ENCODE data around the gene KCNJ15.
A peak's percentile ranks its signal among the peaks of the same experiment; 100 is the strongest.

Gene KCNJ15

DNA sequence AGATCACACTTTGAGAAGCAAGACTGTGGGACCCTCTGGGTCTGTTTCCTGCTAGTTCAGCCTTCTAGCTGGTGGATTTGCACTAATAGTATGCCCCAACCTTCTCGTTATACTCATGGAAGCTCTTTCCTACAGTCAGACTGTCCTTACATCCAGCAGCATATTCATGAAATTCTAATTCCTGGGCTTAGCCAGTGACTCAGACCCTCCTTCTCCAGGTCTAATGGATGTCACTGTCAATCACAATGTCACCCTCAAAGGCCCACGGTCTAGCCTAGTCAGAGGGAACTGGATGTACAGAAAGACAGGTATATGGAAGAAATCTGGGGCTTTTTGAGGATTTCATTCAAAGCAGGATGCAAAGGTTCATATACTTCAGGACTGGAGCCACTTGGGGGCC is 72.4 kb downstream of the KCNJ15 start:
- DNase-seq: no peak

DNA sequence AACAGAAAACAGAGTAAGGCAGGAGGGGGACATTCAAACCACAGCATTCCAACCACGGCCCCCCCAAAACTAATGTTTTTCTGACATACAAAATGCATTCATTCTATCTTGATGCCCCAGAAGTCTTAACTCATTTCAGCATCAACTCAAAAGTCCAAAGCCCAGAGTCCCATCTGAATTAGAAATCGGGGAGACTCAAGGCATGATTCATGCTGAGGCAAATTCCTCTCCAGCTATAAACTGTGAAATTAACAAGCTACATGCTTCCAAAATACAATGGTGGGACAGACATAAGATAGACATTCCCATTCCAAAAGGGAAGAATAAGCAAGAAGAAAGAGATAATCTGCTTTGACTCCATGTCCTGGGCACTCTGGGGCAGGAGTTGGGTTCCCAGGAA is 73.9 kb downstream of the KCNJ15 start:
- DNase-seq: no peak

DNA sequence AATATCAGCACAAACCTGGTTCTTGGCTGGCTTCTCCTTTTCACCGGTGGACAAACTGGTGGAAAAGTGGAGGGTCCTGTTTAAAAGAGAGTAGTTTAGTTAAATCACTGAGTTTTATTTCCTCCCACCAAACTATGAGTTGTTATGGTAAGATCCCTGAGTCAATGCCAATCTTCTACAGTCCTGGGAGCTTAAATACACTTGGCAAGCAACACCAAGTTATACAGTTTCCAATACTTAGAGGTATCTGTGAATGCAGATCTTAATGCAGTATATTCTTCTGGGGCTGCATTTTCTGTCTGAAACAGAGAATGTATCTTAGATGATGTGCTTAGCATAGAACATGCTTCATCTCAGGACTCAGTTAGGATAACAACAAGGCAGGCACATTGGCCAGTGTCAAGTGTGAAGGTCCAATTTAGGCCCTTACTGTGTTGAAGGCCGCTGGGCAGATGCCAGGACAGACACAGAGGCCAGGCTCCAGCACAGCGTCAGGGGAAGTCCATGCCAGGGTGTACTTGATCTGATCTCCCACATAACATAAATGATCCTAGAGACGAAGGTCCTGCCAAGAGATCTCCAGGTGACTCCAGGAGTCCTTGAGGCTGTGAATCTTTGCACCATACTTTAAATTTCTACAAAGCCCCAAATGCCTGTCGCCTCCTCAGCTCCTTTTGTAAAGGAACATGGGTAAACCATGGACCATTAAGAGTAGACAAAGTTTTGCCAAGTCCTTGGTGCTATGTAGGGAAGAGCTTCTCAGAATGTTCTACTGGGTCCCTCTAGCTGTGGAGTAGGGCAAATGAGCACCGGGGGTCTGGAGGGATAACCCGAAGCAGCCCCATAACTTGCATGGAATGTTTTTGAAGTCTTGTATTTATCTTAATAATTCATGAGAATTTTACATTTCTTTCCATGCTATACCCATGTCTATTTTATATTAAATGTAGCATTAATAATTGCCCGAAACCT is 76.8 kb downstream of the KCNJ15 start:
- no peak for DNase-seq

DNA sequence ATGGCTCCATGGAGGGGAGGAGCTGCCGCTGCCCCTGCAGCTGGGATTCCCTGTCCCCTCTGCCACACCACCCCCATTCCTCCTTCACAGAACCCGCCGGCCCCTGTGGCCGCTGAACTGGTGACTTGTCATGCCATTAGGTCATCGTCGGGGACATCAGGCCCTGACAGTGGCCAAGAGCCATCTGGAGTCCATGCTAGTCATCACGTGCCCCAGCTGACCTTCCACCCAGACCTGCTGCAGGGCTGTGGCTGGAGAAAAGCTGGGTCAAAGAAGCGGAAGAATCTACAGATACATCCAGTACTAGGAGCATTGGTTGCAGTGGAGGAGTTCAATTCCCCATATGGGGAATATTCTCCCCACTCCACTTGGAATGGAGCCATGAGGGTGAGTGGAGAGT is 78.1 kb downstream of the KCNJ15 start:
- DNase-seq: no peak

DNA sequence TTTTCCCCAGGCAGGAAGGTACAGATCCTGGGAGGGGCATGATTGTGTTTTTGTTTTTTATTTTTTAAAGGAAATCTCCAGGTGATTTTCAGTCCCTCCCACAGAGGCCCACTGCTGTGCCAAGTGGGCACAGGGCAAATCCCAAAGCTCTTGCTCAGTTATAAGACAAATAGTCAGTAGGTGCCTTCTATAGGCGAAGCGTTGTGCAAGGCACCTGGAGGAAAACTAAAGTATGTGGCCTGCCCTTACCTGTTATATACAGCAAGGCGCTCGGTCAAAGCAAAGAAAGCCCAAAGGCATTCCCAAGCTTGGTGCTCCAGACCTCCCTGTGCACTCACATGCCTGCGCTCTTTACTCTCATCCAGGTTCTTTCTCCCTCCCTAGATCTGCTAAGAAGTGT is 81.0 kb downstream of the KCNJ15 start:
- no peak for DNase-seq

DNA sequence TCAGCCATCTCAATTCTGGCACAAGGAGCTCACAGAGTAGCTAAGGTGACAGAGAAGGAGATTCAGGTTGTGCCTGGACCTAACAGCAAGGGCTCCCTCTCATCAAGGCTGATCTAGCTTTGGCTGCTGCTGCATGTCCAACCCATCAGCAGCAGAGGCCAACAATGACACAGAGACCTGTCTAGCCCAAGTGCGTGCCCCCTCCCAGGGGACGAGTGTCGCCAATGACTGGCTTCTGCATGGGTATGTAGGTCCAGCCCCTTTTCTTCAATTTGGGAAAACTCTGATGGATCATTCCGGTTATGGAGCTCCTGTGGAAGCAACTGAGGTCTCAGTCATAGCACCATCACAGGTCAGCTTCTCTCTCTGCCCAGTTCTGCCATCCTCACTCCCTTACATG is 83.3 kb downstream of the KCNJ15 start:
- no peak for DNase-seq

DNA sequence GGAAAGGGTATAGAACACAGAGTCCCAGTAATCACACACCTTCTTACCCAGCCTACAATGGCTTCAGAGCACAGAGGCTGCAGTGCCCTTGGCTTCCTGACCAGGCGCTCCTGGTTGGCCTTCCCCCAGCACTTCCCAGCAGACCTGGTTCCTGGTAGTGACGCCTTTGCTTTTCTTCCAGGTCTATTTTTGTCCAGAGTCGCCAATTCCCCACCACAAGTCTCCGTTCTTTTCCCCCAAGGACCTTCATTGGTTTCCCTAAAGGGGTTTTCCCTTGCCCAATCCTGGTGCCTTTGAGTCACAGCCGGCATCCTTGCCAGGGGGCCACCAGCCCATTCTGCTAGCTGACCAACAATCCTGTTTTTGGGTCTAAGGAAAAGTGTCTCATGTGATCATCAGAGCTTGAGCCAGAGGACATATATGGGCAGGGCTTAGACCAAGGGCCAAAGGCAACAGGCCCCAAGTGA is 84.8 kb downstream of the KCNJ15 start:
- no peak for DNase-seq

DNA sequence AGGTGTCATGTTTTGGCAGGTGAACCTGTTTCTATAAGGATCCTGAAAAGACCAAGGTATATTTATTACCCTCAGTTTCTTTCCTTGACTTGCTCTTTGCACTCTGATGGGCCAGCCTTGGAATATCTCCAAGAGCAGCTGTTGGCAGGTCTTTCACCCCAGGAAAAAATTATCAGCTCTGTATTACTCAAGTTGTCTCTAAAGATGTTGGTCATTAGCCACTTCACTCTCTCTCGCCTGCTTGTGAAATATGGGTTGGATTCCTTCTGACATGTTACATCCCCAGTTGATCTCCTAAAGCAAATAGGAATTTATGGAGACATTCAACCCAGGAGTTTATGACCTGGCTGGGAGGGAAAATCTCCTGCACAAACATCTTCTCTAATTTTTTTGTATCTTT is 85.9 kb downstream of the KCNJ15 start:
- DNase-seq: no peak

DNA sequence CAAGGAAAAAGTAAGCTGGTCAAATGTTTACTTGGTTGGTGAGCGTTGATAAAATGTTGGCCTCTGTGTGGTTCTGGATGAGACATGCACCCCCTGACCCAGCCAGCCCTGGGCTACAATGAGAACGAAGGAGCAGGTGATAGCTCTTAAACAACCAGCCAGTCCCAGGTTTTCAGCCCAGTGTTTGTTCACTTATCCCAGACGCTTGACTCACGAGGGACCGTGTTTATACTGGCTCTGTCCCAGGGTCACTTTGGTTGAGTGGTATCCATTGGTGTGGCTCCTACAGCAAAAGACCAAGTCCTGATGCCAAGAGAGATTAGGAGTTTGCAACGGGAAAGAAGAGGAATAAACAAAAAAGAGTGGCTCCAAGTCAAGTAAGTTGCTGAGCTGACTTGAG is 86.9 kb downstream of the KCNJ15 start:
- DNase-seq: no peak

DNA sequence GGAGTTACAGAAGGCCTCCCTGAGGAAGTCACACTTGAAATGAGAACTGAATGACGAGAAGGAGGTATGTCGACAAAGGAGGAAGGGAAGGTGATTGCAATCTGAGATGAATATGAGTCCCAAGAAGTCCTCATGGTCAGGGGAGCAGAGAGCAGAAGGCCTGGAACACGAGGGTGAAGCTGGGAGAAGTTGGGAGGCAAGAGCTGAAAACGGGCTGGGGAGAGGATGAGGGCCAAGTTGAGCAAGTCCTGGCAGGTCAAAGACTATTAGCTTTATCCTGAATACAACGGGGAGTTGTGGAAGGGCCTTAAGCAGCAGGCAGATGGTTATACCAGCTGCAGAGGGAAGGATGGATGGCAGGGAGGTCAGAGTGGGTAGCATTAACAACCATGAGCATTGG is 89.5 kb downstream of the KCNJ15 start:
- no peak for DNase-seq

DNA sequence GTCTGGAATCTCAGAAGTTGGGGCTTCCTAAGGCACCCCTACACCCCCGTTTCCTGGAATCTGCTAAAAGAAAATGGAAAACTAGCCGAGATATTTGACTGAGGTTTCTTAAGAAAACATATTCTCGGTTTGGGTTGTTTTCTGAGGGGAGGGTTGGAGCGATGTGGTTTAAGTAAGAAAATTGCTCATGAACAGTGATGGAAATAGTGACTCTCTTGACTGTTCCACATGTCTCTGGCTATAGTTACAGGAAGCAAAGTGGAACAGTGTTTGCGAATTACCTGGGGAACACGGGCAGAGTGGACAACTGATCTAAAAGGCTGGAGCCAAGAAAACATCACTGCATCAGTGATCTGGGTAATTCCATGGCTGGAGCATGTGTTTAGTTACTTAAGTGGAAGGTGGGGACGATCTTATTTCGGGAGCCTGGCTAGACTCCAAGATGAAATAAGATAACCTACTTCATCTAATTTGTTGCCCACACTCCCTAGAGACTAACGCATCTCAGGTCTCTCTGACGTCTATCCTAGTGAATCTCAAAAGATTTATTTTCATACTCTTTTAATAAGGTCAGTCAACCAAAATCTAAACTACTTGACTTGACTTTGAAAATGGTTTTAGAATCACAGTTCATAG is 92.4 kb downstream of the KCNJ15 start:
- DNase-seq: no peak

DNA sequence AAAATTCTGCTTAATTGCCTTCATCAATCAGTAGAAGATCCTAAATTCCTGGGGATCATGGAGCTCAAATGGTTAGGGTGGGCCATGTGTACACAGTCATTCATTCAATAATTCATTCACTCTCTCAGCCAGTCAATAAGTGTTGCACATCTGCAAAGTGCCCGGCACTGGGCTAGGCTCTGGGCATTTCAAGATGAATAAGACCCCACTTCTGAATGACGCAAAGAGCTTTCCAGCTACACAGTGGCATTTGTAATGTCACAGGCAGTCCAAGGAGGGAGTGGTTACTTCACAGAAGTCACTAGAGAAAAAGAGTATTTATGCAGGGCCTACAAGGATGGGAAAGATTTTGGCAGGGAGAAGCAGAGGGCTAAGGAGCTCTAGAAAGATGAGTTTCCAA is 93.2 kb downstream of the KCNJ15 start:
- no peak for DNase-seq

DNA sequence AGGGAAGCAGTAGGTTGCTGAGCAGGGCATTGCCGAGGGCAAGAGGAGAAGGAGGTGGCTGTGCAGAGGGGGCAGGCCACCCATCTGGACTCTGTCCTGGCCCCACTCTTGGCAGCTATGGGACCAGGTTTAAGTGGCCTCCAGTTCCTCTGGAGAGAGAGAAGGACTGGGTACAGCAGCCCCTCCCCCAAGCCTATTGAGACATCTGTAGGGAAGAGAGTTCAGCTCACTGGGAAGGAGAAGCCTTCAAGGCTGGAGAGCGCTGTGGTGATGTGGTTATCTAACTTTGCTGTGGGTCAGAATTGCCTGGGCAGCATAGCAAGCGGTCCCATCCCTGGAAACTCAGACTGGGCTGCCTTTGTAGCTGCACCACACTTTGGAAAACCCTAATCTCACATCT is 93.9 kb downstream of the KCNJ15 start:
- no peak for DNase-seq

DNA sequence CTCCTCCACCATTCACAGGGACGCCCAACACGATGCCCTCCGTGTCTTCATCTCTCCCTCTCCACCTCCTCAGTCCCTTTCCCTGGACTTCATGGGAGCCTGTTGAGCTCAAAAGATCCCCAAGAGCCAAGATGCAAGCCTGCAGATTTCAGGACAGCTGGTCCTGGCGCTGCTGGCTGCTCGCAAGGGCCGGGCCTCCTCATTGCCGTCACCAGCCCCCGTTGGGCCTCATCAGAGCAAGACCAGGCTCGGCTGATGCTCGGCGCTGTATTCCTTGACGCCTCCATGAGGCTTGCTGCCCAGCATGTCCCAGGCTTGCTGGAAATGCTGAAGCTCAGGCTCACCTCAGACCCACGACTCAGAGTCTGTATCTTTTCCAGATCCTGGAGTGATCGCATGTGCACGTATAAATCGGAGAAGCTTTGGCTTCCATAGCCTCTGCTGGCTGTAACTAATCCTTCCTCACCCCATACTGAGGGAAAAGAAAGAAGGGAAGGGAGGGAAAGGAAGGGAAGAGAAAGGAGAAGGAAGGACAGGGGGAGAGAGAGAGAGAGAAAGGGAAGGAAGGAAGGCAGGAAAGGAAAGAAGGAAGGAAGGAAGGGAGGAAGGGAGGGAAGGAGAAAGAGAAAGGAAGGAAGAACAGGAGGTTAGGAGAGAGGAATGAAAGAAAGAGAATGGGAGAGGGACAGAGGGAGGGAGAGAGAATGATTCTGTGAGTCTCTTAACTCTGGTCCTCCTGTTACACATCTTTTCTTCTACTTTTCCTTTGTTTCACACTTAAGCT is 94.6 kb downstream of the KCNJ15 start:
- DNase-seq: no peak

DNA sequence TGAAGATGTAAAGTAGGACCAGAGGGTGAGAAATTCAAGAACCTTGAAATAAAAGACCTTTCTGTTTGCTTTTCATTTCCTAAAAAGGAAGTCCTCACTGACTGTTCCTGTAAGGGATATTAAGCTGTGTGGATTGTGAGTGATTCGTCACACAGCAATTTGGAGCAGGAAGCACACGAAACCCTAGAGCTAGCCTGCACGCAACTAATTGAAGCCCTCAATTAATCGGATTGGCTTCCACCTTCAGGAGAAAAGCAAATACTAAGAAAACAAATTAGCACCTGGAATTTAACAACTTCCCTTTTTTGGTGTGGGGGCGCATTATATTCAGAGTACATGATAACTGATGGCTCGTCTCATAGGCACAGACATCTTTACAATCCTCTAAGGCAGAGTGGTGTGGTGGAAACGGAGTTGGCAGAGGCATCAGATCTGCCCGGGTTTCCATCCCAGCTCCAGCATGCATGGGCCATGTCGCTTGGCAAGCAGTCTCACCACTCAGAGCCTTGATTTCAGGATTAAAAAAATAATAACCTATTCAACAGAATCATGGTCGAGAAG is 95.2 kb downstream of the KCNJ15 start:
- no peak for DNase-seq

DNA sequence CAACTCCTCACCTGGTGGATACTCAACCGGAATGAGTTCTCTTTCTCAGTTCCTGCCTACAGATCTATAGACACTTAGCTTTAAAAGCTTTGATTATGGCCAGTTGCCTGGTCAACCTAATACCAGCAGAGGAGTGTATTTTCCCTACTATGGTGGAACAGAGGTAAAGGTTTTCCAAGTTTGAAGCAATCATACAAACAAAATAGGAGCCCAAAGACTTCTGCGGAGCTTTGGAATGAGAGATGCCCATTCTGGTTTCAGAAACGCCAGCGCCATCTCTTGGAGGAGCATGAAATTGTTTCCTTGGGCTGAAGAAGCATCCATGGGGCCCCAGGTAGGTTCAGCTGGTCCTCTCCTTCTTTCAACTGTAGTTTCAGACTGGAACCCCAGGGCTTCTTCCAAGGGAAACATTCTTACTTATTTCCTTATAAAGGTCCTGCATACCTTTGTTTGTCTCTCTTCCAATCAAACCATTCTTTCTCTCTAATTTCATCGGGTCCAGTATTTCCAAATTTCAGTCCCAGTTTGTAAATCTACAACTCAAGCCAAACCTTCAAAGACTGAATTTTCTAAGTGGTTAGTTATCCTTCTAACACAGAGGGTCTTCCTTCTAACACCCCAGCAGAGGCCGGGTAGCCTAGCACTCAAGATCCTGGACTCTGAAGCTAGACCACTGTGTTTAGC is 95.9 kb downstream of the KCNJ15 start:
- DNase-seq: peak; percentile 7

DNA sequence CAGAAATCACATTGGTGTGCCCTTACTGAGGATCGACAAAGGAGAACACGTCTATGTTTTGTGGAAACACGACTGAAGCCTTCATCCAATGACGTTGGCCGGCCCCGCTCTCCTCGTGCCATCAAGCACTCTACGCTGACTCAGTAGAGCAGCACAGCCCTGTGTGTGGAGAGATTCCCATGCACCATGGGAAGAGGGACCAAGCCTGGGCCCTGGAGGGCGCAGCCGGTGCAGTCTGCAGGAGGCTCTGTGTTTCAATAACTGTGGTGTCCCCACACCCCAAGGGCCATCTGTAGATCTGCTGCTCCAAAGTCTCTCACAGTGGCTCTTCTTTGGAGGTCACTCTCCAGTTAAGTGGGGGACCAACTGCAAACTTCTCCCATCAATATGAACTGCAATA is 97.4 kb downstream of the KCNJ15 start:
- DNase-seq: no peak

DNA sequence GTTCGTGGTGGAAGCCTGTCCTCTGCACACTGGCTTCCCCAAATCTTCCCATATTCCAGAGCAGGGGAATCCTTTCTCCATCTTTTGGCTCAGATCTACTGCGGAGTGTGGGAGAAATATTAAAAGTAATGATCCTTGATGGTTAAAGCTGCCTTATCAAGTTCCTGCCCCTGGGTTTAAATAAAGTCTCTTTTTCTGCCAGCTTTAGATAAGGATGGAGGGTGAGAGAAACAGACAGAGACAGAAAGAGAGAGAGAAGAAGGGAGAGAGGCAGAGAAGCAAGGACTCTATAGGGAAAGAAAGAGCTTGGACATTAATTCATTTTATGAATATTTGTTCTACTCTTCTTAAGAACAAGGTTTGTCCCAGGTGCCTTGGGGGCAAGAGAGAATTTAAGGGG is 98.0 kb downstream of the KCNJ15 start:
- no peak for DNase-seq

DNA sequence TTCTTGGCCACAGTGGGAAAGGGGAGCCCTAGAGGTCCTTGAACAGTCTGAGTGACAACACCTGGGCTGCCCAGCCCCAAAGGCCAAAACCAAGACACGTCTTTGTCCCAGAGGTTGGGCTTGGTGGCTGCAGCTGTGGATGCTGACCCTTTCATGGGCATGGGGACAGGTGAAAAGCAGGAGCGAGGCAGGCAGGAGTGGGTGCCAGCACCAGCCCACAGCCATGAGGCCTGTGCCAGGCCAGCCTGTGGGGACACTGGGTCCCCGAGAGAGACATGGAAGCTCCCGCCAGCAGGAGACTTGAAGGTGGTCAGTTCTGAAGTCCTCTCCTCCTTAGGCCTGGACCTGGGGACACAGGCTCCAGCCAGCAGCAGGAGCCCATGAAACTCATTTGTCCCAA is 98.6 kb downstream of the KCNJ15 start:
- DNase-seq: no peak

DNA sequence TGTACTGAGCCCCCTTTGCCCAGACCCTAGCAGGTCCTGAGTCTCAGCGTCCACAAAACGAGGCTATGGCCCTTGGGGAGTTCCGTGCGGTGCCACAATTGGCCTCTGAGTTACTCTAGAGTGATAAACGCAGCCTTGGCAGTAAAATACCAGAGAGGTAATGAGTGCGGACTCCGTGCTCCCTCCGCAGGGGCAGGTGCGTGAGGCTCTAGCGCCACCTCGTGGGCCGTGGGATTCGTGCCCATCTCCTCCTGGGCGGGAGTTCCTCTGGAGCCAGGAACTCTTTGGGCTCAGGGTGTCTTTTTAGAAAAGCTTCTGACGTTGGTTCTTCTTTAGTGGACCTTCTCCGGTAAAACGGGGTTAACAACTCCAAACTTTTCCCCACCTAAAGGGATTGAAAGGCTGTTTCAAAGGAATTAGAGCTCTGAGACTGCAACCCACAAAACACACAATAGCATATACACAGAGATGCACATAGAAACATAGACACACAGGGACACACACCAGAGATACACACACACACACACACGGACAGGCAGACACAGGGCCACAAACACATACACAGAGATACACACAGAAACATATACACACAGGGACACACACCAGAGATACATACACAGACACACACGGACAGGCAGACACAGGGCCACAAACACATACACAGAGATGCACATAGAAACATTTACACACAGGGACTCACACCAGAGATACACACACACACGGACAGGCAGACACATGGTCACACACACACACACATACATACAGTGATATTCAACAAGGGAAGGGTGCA is 99.4 kb downstream of the KCNJ15 start:
- peak; percentile 47 for DNase-seq

Data from NCI-H2107 (cell line).